ENCODE results near the gene RHBDD3.

RHBDD3 gene

DNA sequence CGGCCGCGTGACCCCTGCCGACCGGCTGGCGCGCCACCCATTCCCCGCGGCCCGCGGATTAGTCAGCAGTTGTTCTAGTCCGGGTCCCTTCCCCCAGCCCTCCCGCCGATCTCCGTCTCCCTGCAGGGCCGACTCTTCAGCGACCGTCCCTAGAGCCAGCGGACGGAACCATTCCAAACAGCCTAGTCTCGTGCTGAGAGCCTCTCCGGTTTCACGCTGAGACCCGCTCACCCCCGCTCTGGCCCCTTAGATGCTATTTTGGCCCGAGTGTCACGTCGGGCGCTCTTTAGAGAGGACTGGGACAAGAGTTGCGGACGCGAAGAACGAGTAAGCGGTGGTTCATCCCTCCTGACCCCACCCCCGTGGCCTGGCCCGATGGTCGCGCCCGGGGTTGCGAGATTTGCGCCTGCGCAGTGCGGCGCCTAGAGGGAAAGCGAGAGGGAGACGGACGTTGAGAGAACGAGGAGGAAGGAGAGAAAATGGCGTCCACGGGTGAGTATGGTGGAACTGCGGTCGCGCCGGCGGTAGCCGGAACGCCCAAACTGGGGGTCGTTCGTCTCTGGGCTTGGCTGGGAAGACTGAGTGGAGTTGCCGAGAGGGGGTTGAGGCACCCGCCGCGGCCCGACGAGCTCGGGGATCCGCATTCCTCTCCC is at the start of gene RHBDD3, which contains the start of gene EWSR1:
Gene RHBDD3, minus strand, starts transcription at position 124 of the 653 bp plus-strand sequence. CDS start 2,355 bp downstream, outside the sequence.
Gene EWSR1, plus strand, starts transcription at position 411 of the 653 bp plus-strand sequence. Its CDS starts 69 bp downstream, at position 480.
- FAIRE-seq, result no peak

DNA sequence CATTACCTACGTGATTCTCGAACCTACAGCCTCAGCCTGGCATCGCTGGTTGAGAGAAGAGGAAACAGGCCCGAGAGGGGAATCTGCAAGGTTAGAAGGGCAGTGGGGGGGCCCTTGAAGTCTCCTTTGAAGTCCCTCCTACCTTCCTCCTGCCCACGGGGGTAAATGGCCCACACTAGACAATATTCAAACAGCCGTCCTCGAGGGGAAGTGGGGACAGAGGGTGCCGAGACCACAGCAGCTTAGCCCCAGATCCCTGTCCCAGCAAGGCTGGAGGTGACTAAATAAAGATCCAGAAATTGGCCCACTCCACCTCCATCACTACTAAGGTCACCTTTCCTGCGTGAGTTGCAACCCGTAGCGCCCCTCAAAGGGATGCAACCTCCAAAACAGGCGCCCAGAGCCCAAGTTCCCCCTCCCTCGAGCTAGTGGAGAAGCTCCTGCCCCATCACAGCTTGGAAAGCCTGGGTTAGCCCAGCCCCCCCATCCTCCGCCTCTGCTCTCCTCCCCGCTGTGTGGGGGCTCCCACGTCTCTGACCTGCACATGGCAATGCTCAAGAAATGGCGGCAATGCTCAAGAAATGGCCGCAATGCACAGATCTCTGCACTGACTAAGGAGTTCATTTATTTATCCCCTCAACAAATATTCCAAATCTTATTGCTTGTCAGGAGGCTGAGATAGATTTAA is 48.5 kb upstream of the RHBDD3 start:
- no peak for FAIRE-seq

DNA sequence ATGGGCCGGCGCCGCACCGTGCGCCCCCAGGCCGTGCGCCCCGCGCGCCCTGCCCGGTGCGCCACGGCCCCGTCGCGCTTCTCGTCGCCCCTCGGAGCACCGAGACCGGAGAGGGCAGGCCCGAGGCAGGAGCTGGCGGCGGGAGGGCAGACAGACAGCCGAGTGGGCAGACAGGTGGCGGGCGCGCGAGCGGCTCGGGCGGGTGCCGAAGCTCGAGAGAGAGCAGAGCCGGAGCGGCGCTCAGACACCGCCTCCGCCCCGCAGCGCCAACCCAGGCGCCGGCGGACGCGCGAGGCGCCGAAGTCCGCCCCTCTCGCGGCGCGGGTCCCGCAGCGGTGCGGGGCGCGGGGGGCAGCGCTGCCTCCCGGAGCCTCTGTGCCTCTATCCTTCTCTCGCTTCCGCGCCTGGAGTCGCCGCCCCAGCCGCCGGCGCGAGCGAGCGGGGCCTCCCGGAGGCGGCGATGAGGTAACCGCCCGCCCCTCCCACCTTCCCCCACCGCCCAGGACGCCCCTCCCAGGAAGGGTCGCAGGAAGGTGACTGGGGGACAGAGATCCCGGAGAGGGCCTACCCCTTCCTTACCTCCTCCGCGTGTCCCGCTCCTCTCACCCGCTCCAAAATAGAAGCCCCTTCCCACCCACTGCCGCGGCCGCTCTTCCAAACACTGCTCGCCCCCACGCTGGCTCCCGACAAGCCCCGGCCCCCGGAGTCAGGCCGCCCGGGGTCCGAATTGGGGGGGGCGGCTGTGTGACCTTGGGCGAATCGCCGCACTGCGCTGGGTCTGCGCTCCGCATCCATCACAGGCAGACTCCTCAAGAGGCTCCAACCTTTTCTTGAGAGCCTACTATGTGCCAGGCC is 47.7 kb upstream of the RHBDD3 start, which contains the start of gene RASL10A:
Gene RASL10A, minus strand, starts transcription at position 412 of the 855 bp plus-strand sequence. CDS start 451 bp downstream, outside the sequence.
- no peak for FAIRE-seq

DNA sequence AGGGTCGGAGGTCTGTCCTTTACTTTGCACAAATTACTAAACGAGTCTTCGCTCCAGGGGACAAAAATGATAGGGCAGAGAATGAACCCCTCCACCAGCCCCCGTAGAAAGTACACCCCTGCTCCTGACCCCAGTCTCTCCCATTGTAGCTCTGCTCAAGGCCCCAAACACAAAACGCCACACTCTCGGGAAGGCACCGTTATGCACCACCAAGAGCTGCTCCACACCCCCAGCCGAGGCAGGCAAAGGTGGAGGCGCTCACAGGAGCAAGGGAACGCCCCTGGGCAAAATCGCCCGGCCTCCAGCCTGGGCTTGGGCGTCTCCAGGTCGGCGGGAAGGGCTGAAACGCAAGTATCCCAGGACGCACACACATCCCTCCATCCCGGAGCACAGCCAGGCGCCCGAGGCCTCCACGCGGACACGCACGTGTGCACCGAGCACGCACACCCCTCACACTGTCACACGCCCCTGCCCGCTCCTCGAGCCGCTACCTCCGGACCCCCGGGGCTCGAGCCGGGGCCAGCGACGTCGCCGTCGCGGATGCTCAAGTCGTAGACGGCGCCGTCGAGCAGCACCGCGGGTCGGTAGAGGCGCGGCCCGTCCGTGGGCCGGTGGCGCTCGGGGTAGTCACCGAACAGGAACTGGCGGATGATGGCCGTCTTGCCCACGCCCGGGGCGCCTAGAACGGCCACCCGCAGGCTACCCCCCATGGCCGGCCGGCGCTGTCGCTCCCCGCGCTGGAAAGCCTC is 46.9 kb upstream of the RHBDD3 start:
- FAIRE-seq, result no peak

DNA sequence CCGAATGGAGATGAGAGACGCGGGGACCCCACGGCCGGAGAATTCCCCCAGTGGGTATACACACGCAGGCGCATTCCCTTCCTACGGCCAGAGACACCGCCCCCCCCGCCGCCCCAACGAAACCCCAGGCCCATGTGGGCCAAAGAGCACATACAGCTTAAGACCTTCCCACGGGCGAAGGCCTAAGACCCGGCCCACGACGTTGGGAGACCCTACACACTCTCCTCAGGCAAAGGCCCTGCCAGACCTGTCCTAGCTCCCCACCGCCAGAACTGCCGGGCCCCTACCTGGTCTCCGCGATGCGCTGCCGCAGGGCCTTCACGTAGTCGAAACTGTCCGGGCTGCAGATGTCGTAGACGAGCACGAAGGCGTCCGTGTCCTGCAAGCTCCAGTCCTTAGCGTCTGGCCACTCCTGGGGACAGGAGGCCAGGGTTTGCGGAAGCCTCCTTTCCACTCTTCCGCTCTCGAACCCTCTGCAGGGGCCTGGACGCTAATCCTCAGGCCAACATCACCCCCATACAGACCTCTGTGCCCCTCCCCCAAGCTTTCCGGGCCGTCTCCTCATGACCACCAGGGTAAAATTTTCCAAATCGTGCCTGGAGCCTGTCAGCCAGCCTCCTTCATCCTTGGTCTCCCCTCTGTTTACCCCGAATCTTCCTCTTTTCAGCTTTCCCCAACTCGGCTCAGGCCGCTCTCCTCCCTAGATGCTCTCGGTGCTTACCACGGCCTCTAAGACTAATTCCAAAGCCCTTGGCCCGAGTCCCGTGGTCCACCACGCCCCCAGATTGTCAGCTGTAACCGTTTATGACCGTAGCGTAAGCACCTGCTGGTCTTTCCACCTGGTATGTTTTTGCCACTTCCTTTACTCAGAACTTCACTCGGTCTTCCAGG is 46.0 kb upstream of the RHBDD3 start:
- FAIRE-seq, result no peak

DNA sequence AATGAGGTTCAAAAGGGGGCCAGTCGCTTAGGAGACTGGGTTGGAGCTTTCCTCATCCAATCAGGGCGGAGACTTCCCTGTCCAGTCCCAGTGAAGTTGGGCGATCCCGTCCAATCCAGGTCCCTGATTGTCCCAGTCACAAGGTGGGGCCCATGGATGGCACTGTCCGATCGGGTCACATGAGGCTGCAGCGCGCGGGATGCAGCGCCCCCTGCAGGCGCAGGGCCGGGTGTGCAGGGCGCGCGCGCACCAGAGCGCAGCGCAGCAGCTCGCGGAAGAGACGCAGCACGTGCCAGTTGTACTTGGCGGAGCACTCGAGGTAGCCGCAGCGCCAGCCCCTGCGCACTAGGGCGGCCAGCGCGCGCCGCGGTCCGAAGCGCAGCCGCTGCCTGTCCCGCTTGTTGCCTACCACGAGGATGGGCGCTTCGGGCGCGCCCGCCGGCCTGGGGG is 45.4 kb upstream of the RHBDD3 start:
- FAIRE-seq, result no peak

DNA sequence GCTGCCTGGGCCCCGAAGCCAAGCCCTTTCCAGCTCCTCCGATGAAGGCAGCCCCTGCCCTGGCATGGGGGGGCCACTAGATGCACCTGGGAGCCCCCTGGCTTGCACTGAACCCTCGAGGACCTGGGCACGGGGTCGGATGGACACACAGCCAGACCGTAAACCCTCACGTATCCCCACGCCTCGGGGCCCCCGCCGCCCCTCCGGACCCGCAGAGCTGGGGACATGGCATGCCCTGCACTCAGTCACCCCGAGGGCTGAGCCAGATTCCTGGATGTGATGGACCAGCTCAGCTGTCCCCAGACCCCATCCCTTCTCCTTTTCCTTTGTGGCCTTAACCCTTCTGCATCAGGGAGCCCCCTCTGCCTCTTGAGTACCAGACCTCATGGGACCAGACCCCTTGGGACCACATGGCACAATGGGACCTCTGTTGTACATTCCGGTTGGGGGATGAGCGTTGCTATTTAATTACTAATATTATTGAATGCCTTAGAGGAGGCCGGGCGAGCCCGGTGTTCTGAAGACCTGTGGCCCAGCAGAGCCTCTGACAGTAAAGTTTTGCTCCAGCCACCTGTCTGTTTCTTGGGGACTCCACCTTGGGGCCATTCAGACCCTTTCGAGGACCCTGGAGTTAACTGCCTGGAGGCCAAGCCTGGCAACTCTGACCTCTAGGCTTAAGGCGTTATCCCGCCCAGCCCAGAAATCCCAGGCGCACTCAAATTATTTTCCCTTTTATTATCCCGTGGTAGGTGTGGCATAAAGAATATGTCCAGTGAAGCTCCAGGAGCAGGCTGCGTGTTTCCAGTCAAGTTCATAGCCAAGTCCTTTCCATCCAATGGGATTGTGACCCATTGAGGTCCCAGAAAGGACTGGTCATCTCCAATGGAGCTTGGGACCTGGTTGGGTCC is 44.7 kb upstream of the RHBDD3 start:
- no peak for FAIRE-seq

DNA sequence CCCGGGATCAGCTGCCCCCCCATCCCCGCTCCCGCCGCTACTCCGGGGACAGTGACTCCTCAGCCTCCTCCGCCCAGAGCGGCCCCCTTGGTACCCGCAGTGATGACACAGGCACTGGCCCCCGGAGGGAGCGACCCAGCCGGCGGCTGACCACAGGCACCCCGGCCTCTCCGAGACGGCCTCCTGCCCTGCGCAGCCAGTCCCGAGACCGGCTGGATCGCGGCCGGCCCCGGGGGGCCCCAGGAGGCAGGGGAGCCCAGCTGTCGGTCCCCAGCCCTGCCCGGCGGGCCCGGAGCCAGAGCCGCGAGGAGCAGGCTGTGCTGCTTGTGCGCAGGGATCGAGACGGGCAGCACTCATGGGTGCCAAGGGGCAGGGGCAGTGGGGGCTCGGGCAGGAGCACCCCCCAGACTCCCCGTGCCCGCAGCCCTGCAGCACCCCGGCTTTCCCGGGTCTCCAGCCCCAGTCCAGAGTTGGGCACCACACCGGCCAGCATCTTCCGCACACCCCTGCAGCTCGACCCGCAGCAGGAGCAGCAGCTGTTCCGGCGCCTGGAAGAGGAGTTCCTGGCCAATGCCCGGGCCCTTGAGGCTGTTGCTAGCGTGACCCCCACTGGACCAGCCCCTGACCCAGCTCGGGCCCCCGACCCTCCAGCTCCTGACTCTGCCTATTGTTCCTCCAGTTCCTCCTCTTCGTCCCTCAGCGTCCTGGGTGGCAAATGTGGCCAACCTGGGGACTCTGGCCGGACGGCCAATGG is 43.9 kb upstream of the RHBDD3 start:
- FAIRE-seq, result no peak

DNA sequence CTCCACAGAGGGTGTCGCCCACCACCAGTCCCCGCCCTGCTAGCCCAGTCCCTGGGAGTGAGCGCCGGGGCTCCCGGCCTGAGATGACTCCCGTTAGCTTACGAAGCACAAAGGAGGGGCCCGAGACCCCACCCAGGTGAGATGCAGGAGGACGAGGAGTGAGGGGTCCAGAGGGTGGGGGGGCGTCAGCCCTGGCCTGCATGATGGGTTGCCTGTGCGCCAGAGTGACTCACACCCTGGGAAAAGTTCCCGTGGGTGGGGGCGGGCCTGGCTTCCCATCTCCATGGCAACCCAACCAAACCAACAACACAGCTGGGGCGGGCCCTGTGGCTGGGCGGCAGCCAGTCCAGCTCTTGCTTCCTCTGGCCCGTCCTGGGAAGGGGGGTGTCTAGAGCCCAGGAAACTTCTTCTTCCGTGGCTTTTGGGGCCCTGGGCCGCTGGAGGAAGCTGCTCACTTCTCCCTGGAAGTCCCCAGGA is 43.1 kb upstream of the RHBDD3 start:
- no peak for FAIRE-seq

DNA sequence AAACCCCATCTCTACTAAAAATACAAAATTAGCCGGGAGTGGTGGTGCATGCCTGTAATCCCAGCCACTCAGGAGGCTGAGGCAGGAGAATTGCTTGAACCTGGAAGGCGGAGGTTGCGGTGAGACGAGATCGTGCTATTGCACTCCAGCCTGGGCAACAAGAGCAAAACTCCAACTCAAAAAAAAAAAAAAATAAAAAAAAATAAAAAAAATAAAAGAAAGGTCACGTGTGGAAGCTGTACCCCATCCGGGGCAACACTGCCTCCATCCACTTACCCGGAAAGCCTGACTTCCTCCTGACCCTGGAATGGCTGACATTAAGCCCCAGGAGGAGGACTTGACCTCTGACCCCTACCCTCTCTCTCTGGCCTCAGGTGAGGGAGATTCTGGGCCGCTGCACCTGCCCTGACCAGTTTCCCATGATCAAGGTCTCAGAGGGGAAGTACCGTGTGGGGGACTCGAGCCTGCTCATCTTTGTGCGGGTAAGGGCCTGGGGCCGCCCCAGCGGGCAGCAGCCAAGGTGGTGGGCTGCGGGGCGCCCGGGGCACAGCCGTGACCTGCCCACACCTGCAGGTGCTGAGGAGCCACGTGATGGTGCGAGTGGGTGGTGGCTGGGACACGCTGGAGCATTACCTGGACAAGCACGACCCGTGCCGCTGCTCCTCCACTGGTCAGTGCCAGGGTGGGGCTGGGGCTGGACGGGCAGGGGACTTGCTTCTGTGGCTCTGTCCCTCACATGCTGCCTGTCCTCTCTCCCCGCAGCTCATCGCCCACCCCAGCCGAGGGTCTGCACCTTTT is 42.5 kb upstream of the RHBDD3 start:
- no peak for FAIRE-seq

DNA sequence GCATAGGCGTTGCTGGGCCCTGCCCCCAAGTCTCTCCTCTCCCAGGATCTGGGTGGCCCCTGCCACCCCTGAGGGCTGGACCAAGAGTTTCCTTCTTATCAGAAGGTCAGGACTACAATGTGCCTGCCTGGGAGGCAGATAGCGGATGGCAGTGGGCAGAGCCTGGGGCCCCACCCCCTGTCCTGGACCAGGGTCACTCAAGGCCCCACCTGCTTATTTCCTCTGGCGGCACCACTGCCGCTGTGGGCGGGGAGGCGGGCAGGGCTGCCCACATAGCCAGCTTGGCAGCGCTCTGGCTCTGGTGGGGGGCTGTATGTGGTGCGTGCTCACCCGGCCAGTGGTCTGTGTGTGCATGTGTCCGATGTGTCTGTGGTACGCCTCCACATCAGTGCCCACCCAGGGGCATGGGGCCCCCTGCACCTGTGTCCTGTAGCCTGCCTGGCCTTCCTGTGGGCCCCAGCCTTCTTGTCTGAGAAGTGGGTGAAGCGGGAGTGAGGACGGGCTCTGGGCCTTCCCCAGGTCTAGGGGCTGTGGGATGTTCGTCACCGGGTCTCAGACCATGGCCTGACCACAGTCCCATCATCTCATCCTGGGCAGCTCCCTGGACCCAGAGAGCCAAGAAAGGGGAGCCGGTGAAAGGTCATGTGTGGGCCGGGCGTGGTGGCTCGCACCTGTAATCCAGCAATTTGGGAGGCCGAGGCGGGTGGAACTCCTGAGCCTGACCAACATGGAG is 41.7 kb upstream of the RHBDD3 start:
- no peak for FAIRE-seq

DNA sequence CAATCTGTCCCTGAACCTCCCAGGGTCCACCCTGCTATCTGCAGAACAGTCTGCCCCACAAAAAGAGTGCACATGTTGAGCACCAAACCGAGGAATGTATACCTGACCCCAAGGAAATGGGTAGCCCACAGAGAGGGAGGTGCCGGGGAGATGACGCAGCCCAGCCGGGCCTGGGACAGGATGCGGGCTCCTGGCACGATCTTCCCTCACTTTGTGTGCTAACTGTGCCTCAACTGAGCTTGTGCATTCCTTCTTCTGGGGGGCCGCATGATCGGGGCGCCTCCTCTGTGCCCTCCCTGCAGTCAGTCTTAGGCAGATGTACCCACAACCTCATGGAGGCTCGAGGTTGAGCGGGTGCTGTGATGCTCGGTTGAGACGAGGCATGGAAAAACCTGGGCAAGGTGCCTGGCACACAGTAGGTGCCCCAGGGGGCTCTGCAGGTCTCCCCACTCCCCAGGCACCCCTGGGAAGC is 41.0 kb upstream of the RHBDD3 start:
- no peak for FAIRE-seq

DNA sequence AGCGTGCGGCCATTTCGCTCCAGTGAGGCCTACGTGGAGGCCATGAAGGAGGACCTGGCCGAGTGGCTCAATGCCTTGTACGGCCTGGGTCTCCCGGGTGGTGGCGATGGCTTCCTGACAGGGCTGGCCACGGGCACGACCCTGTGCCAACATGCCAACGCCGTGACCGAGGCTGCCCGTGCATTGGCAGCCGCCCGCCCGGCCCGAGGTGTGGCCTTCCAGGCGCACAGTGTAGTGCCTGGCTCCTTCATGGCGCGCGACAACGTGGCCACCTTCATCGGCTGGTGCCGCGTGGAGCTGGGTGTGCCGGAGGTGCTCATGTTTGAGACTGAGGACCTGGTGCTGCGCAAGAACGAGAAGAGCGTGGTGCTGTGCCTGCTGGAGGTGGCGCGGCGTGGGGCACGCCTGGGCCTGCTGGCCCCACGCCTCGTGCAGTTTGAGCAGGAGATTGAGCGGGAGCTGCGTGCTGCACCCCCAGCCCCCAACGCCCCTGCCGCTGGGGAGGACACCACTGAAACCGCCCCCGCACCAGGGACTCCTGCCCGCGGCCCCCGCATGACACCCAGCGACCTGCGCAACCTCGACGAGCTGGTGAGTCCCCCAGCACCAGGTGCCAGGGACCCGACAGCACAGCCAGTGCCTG is 40.5 kb upstream of the RHBDD3 start:
- FAIRE-seq, result no peak

DNA sequence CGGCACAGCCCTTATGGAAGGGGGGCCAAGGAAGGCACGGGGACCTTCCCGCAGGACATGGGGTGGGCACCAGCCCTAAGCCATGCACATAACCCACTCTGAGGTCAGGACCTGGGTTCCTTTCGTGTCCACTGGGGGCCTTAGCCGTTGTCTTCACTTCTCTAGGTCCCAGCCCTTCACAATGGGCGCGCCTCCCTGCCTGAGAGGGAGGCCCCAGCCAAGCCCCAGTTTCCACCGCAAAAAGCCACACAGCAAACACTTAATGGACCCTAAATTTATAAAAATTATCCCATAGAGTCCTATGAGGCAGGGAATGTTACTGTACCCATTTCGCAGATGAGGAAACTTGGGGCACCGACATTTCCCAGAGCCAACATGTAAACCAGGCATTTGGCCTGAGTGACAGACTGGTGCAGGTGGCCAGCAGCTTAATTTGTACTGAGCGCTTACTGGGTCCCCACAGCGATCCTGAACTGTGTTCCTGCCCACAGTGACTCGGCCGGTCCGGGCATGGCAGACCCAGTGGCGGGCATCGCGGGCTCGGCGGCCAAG is 39.9 kb upstream of the RHBDD3 start:
- FAIRE-seq, result no peak

DNA sequence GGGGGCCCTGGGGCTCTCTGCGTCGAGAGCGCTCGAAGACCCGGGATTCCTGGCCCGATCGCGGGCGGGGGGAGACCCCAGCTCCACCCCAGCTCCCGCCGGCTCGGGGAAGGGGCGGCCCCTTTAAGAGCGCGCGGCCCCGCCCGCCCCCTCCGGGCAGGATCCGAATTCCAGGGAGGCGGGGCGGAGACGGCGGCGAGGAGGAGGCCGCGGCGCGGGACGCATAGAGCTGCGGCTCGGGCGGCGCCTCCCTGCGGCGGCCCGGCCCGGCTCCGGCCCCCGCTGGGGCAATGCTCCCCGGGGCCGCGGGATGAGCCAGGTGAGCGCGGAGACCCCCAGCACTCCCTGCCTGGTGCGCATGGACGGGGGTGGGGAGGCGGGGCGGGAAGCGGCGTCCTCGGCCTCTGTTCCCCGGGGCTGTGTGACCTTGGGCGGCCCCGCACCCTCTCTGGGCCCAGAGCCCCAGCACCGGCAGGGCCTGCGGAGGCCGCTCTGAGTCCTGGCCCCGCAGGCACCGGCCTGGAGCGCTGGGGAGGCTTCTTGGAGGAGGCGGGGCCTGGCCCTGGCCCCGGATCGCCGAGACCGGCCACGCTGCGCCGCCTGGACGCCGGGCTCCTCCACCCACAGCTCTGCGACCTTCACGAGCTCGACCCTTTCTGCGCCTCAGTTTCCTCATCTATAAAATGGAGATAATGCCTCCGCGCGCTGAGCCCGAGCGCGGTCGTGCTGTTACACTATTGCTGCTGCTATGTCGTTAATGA is 39.2 kb upstream of the RHBDD3 start:
- FAIRE-seq, result no peak
